Stimulated activated CD4-positive, alpha-beta T cell treated with anti-CD3 and anti-CD28 coated beads, Interleukin-2, amount 100 ng/mL, for 24 hours (primary cell): ENCODE measurements around the gene POLR2H.

ENCODE experiments used
- DNase-seq, 2 donors: peaks; one replicate each; pipeline ENCODE4 v3.0.0-alpha.2; 2020

The POLR2H gene

GRCh38 chr3:184353546-184353941 is 8.0 kb upstream of the POLR2H start:
- no peak for DNase-seq

GRCh38 chr3:184354121-184354728 is 7.3 kb upstream of the POLR2H start:
- peak; percentile 77 to 78 for DNase-seq

- no peak for DNase-seq
These were observed 6.8 kb upstream of the POLR2H start for GRCh38 chr3:184354754-184355153.

- DNase-seq: no peak
These were observed 6.1 kb upstream of the POLR2H start for GRCh38 chr3:184355261-184356040.

- no peak for DNase-seq
These were observed 4.0 kb upstream of the POLR2H start for GRCh38 chr3:184357248-184358123.

GRCh38 chr3:184358124-184358767 is 3.3 kb upstream of the POLR2H start:
- DNase-seq: no peak

- DNase-seq: no peak
These were observed 2.6 kb upstream of the POLR2H start for GRCh38 chr3:184358921-184359350.

GRCh38 chr3:184359610-184360009 is 1.9 kb upstream of the POLR2H start:
- DNase-seq: no peak

GRCh38 chr3:184360070-184360928 is 1.2 kb upstream of the POLR2H start:
- DNase-seq: no peak

GRCh38 chr3:184360929-184361531 is 480 bp upstream of the POLR2H start:
- no peak for DNase-seq

- peak; percentile 62 to 63 for DNase-seq
These were observed 590 bp downstream of the POLR2H start for GRCh38 chr3:184361932-184362667.

GRCh38 chr3:184362668-184363546 is 1.4 kb downstream of the POLR2H start:
- DNase-seq: peak; percentile 94 to 96

- DNase-seq: no peak
These were observed 5.2 kb downstream of the POLR2H start for GRCh38 chr3:184366619-184367289.

- DNase-seq: no peak
These were observed 6.6 kb downstream of the POLR2H start for GRCh38 chr3:184368116-184368515.

GRCh38 chr3:184368586-184369183 is 7.2 kb downstream of the POLR2H start:
- DNase-seq: no peak

- DNase-seq: peak; percentile 56 to 62
These were observed 10.1 kb downstream of the POLR2H start for GRCh38 chr3:184371570-184372018.

GRCh38 chr3:184372296-184372821 is 10.8 kb downstream of the POLR2H start:
- DNase-seq: no peak

- DNase-seq: no peak
These were observed 11.4 kb downstream of the POLR2H start for GRCh38 chr3:184372911-184373310.
